GM18858 (cell line): ENCODE results near the gene SOX9.
"Not testable (repeated sequence)": the region's sequence is repeated elsewhere in the genome, so short reads cannot be mapped to it uniquely, and the experiment has no call there.

Experiments used
- ATAC-seq: cut with Tn5 transposase; IDR thresholded peaks from one replicate; pipeline ENCODE4 v1.9.1; 2021; ENCODE audit not compliant: unreplicated experiment

SOX9 gene

DNA sequence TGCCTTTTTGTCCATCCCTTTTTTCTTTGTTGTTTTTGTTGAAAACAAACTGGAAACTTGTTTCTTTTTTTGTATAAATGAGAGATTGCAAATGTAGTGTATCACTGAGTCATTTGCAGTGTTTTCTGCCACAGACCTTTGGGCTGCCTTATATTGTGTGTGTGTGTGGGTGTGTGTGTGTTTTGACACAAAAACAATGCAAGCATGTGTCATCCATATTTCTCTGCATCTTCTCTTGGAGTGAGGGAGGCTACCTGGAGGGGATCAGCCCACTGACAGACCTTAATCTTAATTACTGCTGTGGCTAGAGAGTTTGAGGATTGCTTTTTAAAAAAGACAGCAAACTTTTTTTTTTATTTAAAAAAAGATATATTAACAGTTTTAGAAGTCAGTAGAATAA is 4.9 kb downstream of the SOX9 start:
- no peak for ATAC-seq

DNA sequence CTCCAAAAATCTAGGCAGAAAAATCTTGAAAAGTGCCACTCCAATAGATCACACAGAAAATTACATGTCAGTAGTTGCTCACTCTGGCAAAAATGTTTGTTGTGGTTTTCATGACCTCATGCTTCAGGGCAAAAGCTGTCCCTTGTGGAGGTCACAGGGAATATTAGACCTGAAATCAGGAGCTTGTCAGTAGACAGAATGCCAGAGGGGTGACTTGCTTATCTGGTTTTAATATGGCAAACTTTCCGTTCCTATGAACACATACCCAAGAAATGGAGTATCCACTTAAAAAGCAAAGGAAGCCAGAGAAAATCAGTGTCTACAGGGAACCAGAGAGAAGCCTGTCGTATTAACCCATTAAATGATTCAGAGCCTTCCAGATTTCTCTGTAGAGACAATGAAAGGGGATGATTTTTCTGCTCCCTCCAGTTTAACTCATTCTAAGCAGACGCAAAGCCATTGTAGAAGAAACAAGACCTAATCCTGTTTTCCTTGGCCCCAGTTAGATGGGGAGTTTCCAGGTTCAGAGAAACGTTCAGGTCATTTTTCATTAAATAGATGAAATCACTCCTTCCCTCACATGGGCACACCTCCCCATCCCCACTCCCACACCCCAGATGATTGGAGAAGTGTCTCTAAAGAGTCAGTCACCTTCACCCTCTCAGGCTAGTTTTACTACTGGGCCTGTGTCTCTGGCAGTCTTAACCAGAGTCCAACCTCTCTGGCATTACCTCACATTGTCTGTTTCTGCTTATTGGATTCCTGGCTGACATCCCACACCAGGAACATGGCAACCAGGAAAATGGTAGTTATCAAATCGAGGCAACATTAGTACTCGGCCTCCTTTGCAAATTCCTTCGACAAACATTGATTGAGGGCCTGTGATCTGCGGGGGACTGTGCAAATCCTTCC is 6.0 kb downstream of the SOX9 start:
- ATAC-seq = no peak

DNA sequence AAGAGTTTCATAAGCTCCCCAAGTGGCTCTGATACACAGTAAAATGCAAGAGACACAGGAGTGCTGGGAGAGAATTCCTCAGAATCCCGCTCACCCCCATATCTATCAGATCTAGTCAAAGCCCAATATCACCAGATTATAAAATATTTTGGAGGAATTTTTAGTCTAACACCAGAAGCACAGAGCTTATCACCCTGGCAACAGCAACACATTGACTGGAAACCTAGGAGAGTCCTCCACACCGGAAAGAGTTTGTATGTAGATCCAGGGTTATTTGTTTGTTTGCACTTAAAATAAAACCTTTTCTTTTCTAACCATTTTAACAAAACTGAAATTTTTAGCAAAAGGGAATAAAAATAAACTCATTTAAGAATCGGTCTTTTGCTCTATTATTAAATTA is 7.2 kb downstream of the SOX9 start:
- no peak for ATAC-seq

DNA sequence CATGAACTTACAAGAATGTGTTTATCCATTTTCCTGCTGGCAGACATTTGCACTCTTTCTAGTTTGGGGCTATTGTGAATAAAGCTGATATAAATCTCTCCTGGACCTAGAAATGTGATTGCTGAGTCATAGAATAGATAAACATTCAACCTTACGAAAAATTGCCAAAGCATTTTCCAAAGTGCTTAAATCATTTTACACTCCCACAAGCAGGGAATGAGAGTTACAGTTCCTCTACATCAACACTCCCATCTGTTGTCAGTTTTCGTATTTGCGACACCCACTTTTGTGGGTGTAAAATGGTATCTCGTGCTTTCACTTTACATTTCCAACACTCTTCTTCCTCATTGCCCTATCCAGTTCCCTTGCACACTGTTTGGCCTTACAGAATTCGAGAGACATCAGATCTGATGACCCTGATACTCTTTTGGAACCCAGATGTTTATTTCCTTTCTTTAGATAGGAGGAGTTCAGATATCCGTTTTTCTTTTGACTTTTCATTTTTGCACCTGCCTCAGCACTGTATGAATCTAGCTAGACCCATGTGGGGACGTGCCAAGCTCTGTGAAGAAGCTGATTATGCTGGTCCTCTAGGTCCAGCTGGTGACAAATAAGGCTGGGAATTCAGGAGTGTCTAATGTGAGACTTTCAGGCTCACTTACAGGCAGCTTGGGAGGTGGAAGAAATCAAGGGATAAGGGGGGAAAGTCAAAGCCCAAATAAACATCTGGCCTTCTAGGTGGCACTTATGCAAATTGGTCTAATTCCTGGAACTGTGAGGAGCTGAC is 14.0 kb downstream of the SOX9 start:
- no peak for ATAC-seq

DNA sequence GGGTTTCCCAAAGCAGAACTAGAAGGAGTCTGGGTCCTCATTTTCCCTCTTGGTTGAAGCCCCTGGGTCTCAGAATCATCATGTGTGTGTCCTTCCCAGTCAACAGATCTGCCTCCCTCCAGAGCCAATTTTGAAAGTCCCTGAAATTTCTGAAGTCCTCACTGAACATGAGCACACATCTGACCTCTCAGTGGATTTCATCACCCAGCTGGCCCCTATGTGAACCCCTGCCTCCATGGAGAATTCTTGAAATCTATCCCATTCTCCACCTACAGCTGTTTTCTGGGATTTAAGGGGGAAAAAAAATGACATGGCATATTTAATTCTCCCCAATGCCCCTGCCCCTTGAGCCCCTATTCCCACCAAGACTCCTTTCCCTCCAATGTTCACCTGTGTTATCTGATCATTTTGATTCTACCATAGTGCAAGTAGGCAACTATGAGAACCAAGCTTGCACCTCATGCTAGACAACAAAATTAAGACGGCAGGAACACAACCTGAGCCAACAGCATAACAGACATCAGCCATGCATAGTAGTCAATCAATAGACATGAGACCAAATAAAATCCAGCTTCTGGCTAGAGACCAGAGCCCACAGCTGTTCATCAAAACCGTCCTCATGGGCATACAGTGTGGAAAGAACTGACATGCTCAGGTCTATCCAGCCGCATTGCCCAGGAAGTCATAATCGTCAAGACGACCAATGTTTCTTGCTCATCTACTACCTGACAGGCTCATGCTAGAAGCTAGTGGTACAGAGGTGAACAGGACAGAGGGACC is 14.9 kb downstream of the SOX9 start:
- no peak for ATAC-seq

DNA sequence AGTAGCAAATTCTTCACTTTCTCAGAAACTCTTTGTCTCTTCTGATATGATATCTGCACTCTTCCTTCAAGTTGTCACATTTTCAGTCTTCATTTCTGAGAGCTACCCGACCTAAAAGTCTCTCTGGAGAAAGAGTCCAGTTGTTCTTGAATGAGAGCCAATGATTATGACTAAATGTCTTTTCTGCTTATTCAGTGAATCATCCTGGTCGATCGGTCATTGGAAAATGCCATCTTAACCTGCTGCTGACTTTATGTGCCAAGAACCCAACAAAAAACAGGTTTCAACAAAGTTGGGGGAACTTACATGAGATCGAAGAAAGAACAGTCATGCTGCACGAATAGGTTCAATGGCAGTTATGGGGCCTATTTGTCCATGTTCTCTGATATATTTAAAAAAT is 15.9 kb downstream of the SOX9 start:
- ATAC-seq = no peak

DNA sequence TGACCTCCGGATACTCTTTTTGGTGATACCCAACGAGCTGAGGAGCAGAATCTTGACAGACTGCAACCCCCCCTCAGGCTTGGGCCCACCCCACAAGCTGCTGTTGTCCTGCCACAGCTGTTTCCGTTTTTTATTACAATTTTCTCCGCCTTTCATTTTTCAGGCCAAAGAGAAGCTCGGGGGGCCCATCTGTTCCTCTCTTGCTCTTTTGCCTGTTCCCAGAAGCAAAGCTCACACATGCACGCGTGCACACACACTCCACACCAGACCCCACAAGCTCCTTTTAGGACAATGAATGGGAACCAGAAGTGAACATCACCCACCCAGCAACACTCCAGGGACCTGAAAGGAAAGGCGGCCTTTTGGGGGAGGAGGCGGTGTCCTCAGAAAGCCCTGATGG is 16.3 kb downstream of the SOX9 start:
- no peak for ATAC-seq

DNA sequence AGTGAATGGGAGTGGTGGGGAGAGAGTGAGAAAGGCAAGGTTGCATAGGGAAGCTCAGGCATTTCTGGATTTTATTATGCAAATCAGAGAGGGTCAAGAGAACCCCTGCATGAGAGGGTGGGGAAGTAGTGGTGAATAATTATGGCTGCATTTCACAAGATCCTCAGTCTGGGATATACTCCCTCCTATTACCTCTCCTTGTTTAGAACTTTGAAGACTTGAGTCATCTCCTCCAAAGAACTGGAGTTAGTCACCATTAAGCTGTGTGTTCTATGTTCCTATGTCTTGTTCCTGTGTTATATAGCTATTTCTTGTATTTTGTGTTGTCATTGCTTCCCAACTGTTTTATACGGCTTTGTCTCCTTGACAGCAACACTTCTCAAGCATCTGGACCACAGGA is 18.4 kb downstream of the SOX9 start:
- ATAC-seq = no peak

DNA sequence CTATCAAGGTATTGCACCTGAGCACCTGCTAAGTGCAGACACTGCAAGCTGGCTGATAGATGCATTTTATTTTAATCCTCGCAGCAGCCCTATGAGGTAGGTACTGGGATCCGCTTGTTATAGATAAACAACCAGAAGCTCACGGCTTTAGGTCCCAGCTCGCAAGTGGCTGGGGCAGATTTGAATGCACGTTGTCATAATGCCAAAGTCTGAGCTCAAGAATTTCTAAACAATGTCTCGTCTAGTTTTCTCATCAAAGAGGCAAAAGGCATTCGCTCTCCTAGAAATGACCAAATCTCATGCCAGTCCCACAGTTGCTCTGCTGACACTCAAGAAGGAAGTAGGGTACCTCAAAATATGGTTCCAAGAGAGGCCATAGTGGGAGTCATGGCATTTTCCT is 20.5 kb downstream of the SOX9 start:
- no peak for ATAC-seq

DNA sequence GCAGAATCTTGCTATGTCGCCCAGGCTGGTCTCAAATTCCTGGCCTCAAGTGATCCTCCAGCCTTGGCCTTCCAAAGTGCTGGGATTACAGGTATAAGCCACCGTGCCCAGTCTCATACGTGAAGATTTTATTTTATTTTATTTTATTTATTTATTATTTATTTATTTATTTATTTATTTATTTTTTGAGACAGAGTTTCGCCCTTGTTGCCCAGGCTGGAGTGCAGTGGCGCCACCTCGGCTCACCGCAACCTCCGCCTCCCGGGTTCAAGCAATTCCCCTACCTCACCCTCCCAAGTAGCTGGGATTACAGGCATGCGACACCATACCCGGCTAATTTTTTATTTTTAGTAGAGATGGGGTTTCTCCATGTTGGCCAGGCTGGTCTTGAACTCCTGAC is 21.3 kb downstream of the SOX9 start:
- ATAC-seq = not testable (repeated sequence)

DNA sequence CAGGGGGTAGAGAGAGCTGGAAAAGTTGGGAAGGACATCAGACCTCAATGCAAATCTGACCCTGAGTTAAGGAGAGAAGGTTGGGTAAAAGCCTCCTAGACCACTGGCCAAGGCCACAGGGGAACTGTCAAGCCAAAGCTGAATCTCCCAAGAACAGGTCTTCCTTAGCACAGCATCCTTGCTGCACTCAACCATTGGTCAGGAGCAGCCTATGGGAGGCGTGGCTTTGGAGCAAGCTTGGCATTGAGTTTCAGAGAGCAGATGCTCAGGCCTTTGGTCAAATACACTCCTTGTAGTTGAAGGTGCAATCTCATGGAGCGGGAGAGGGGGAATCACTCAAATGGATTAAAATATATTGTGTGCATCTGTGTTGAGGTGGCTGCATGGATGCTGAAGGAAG is 21.8 kb downstream of the SOX9 start:
- no peak for ATAC-seq

DNA sequence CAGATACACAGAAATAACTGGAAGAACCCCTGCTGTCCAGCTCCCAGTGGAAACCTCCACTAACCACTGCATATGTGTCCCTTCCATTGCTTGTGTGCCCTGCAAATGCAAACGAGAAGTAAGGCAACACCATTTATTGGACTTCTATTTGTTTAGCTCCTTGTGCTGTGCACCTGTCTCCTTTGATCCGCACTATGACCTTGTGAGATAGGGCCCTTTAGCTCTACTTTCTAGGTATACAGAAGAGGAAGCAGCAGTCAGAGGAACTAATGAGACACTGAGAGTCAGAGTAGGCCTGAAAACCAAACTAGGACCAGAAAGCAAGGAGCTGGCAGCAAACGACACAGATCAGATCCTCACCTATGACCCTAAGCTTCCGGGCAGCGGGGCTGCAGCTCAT is 22.4 kb downstream of the SOX9 start:
- no peak for ATAC-seq

DNA sequence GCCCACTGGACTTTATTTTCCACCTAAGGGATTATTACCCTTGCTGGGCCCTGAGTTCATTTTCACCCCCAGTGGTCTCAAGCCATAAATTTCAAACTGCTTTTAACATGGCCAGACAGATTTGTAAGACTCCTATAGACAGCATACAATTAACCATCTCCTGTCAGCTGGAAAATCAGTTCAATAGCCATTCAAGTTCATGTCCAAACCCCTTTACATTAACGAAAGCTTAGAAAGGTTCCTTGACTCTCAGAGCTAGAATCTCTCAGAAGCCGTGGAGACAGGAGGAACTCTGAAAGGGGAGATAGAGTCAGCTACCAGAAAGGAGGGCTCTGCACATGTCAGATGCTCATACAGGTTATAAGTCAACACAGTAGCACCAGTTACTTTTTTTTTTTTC is 23.3 kb downstream of the SOX9 start:
- ATAC-seq = no peak

DNA sequence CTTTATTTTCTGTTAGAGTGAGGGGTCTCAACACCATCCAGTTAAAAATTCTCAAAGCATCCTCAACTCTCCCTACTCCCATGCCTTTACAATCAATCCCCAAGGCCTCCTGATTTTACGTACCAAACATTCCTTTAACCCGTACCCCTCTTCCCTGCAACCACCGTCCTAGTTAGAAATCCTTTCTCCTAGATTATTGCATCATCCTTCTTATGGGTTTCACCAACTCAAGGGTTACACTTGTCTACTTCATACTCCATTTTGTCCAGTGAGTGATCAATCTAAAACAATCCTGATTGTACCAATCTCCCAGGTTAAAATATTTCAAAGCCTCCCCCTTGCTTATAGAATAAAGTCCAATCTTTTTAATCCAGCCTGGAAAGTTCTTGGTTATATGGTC is 24.7 kb downstream of the SOX9 start:
- ATAC-seq = no peak

DNA sequence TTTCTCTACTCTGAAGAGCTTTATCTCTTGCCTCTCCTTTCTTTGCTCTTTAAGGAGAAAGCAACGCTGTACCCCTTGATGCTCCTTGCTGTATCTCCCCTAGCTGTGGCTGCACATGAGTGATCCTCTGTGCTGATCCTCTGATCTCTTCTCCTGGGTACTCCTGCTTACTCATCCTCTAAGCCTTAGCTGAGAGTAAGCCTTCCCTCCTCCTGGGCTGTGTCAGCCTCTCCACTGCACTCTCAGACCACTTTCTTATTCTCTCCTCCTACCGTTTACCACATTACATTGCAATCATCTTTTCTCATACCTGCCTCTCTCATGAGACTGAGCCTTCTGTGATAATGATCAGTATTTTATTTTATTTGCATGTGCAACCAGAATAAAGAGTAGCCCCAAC is 25.1 kb downstream of the SOX9 start:
- no peak for ATAC-seq

DNA sequence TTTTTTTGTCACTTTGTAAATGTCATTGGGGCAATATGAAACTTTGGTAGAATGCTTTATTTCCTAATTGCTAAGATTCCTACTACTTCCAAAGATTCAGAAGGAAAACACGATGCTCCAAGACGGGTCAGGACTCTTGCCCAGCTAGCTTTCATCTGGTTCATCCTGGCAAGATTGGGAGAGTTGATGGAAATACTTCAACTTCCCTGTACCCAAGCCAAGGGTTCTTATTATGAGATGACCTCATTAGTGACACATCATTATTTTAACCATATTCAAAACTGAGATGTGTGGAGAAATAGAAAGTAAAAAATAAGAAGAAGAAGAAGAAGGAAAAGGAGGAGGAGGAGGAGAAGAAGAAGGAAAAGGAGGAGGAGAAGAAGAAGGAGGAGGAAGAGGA is 25.6 kb downstream of the SOX9 start:
- no peak for ATAC-seq

DNA sequence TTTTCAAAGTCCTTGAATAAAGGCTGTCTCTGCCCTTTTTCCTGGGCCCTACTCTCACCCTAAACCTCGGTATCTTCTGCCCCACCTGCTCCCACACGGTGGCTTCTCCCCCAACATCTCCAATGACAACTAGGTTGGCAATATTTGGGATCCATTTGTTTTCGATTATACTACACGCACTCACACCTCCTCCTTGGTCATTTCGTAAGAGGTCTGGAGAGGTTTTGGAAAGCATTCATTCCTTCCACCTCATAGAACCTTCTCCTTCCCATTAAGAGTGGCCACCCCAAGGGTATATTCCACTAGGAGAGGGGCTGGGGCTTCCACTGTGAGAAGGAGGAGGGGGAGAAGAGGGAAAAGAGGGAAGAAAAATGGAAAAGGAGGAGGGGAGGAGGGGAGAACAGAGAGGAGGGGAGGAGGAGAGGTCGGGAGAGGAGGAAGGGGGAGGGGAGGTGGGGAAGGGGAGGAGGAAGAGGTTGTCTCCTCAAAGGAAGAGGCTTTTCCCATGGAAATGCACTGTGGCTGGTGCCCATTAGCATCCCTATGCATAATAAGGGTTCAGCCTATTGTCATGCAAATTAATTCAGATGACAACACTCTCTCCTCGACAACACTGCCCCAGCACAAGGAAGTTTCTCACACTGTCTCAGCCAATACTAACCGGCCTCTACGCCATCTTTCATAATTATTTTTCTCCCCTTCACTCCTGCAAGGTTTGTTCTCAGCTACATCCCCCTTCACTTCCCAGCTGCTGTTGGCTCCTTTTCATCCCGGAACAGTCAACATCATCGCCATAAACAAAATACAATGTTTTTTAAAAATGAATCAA is 30.0 kb downstream of the SOX9 start:
- no peak for ATAC-seq

DNA sequence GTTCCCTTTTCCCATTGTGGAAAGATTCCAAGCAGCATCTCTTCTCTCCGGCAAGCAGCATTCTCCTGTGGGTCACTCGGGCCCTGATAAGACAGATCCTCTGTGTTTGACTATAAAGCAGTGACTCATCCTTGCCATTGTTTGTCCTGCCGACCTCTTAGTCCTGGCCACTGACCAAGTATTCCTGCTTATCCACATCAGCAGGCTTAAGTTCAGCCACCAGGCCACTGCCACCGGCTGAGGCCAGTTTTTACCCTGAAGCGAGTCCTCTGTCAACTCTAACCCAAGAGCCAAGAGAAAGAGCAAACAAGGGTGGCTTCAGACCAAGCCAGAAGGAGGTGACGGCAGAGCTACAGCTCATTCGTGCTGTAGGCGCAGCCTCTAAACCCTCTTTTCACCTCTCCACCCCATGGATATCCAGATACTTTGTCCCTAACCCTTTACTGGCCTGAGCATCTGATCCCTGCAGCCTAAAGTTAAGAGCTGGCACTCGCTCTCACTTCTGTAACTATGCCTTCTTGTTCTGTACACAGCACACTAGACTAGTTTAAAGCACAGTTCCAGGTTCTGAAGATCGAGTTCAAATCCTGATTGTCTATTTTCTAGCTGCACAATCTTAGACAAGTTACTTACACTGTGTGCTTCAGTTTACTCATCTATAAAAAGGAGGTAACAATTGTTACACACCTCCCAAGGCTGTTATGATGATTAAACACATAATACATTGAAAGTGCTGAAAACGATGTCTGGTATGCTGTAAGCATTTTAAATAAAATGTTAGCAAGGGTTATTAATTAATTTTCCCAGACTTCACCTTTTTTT is 31.0 kb downstream of the SOX9 start:
- no peak for ATAC-seq

DNA sequence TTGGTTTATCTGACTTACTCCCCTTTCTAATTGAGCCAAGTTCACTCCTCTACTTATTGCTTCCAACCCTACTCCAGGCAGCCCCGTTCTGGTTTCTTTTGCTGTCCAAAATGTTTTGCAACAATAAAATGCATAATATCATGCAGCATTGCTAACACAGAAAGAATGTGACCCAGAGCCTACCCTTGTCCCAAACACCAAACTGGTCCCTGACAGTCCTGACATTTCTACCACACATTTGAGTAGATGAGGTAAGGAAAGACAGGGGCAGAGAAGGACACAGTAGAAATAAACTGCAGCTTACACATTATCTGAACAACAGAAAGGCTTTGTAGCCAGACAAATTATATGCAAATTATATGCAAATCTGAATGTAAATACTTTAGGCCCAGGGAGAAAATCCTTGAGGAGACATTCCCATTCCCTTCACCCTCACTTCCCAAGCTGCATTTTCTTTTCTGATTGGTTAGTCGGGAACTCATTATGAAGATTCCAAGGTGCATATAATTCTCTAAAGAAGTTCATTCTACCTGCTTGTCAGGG is 31.6 kb downstream of the SOX9 start:
- ATAC-seq = no peak
